ENCODE data around the gene SMNDC1.

GRCh38 chr10:110285501-110285900, 19.2 kb downstream of the SMNDC1 start:
- TF ChIP-seq, protein P1, sequence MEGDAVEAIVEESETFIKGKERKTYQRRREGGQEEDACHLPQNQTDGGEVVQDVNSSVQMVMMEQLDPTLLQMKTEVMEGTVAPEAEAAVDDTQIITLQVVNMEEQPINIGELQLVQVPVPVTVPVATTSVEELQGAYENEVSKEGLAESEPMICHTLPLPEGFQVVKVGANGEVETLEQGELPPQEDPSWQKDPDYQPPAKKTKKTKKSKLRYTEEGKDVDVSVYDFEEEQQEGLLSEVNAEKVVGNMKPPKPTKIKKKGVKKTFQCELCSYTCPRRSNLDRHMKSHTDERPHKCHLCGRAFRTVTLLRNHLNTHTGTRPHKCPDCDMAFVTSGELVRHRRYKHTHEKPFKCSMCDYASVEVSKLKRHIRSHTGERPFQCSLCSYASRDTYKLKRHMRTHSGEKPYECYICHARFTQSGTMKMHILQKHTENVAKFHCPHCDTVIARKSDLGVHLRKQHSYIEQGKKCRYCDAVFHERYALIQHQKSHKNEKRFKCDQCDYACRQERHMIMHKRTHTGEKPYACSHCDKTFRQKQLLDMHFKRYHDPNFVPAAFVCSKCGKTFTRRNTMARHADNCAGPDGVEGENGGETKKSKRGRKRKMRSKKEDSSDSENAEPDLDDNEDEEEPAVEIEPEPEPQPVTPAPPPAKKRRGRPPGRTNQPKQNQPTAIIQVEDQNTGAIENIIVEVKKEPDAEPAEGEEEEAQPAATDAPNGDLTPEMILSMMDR (IDR thresholded peaks at IDR 0.05) = no peak
- TF ChIP-seq POLR2AphosphoS5 (IDR thresholded peaks at IDR 0.05) = no peak
